ENCODE measurements around the gene TRPC4. TPM values are rescaled to one million over a fixed set of nuclear protein-coding genes. Genes with fewer than 3 reads are reported as not detected.
"Not testable (repeated sequence)": the region's sequence is repeated elsewhere in the genome, so short reads cannot be mapped to it uniquely, and the experiment has no call there.

The TRPC4 gene
- total RNA-seq, 1 donor from 2014 or later: 0.13 TPM

GRCh38 chr13:37608750-37609339 is 260.7 kb downstream of the TRPC4 start:
- no peak for DNase-seq (ENCODE audit: low read depth, low spot score)

DNA sequence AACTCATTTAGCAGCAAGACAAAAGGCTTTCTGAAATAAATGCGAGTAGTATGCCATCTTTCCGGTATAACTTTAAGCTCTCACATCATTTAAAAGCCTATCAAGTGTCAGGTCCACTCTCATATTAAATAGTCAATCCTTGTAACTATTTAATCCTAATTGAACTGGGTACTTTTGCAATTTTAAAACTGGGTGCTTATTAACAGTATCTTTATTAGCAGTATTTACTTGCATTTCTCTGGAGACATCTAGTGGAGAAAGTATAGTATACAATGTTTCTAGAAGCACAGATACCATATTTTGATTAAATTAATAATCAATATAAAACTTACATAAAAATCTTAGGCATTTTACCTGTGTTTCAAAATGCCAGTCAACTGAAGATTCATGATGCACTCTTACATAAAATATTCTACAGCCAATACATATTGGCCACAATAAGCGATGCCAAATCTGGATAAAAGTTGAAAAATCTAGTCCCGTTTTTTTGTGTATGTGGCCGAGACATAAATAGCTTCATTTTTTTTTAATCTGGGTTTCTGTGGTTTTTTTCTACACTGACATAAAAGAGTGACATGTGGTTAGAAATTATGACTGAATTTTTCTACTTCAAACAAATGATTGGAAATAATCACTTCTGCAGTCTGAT is 266.7 kb downstream of the TRPC4 start:
- DNase-seq (ENCODE audit: low read depth, low spot score): no peak

- DNase-seq (ENCODE audit: low read depth, low spot score): no peak
These were observed 267.7 kb downstream of the TRPC4 start for GRCh38 chr13:37601648-37602440.

DNA sequence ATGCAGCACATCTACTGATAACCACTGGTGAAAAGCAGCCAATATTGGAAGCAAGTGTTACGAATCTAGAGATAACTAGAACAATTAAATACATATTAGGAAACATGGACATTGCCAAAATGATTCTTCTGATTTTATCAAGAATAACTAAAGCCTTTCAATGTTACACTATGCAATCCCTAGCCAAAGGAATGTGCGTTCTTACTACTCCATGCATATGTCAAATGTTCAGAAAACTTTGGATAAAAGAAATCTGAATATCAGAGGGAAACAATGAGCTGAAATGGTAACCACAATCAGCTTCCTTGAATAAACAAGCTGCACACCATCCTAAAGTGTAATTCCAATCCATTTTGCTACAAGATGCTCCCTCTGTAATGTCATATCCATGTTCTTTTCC is 270.1 kb downstream of the TRPC4 start:
- DNase-seq (ENCODE audit: low read depth, low spot score): no peak

DNA sequence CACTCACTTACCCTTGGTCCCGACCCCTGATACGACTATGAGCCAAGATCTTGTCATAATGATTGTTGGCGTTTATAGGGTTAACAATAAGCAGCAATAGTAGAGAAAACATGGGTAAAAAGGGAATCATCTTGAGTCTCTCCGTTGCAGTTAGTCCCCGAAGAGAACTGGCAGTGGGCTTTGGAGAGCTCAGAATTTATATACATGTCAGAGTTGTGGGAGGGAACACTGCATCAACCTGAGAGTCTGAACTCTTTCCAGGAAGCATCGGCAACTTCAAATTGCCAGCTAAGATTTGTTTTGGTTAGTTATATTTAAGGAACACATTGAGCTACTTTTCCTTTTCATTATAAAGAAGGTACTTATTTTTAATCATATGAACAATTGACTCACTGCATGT is 271.0 kb downstream of the TRPC4 start, which contains the start of gene POSTN:
Gene POSTN (minus strand): TSS at position 172 of the 400 bp plus-strand sequence. CDS start 42 bp downstream, at position 130.
- DNase-seq (ENCODE audit: low read depth, low spot score): peak; percentile 24

GRCh38 chr13:37597477-37598025 is 272.0 kb downstream of the TRPC4 start:
- no peak for DNase-seq (ENCODE audit: low read depth, low spot score)

GRCh38 chr13:37596805-37597204 is 272.8 kb downstream of the TRPC4 start:
- no peak for DNase-seq (ENCODE audit: low read depth, low spot score)

- DNase-seq (ENCODE audit: low read depth, low spot score): peak; percentile 17
These were observed 274.4 kb downstream of the TRPC4 start for GRCh38 chr13:37595162-37595561.

GRCh38 chr13:37594550-37594949 is 275.0 kb downstream of the TRPC4 start:
- DNase-seq (ENCODE audit: low read depth, low spot score): no peak

DNA sequence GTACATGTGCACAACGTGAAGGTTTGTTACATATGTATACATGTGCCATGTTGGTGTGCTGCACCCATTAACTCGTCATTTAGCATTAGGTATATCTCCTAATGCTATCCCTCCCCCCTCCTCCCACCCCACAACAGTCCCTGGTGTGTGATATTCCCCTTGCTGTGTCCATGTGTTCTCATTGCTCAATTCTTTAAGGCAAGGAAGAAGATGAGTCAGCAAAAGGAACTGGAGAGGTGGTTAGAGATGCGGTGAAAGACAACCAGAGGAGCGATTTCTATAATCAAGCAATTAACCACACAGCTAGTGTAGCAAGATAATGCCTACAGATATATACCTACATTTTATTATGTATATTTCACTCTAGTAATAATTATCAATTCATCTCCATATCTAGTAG is 280.2 kb downstream of the TRPC4 start:
- DNase-seq (ENCODE audit: low read depth, low spot score): not testable (repeated sequence)

DNA sequence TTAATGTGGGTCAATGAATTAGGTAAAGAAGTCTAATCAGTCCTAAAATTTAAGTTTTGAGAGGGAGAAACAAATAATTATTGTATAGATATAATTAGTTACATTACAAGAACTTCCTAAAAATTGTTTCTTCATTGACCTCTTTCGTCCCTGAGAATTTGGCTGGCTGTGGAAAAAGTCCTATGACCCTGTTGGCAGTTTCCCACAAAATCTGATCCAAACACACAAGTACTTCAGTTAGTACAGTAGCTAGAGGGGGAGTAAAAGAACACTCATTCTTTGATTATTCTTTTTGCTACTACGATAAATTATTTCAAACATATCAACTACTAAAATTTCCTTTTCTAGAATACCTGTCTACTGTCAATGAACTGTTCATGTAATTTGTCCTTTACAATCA is 282.3 kb downstream of the TRPC4 start:
- no peak for DNase-seq (ENCODE audit: low read depth, low spot score)

Measured in pulmonary artery endothelial cell (primary cell).